Stimulated activated CD4-positive, alpha-beta T cell treated with anti-CD3 and anti-CD28 coated beads, Interleukin-1b, Interleukin-23, amount 100 ng/mL, for 24 hours (primary cell): ENCODE measurements around the gene KLF18.
"Not testable (repeated sequence)": the region's sequence is repeated elsewhere in the genome, so short reads cannot be mapped to it uniquely, and the experiment has no call there.

Experiments
- DNase-seq, 4 experiments: peaks; one replicate each; pipeline ENCODE4 v3.0.0-alpha.2; 2020; ENCODE audit warnings: low read depth in 4 of 4, low spot score in 1 of 4

Gene KLF18

GRCh38 chr1:44120398-44120949 lies 21.0 kb downstream of the KLF18 start:
- no peak for DNase-seq

- no peak for DNase-seq
Measured at GRCh38 chr1:44119525-44119924, 21.9 kb downstream of the KLF18 start.

- DNase-seq: no peak
Measured at GRCh38 chr1:44118682-44119081, 22.7 kb downstream of the KLF18 start, which contains the start of gene KLF17. TSS of gene KLF17 (plus strand) at chr1:44118821. CDS start at chr1:44118908, 87 bp downstream.

DNA sequence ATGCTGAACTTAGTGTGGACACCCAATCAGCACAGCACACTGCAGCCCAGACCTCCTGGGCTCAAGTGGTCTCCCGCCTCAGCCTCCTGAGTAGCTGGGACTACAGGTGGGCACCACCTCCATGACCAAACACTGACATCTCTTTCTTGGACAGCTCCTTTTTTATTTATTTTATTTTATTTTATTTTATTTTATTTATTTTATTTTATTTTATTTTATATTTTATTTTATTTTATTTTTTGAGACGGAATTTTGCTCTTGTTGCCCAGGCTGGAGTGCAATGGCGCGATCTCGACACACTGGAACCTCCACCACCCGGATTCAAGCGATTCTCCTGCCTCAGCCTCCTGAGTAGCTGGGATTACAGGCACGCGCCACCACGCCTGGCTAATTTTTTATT lies 24.2 kb downstream of the KLF18 start:
- DNase-seq: not testable (repeated sequence)

DNA sequence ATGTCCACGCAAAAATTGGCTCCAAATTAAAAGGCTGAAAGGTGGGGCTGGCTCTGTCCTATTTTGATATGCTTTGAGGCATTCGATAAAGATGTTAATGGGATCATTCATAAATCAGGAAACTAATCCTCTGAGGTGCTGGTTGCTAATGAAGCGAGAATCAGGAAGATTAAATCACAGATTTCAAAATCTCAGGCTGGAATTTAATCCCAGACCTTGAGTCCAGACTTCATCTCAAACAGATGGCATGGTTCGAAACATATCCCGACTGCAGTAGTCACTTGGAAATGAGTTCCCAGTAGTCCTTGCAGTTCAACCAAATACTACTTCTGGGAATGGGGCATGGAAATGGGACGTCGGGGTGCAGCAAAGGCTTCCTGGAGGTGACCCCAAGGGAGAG lies 27.3 kb downstream of the KLF18 start:
- DNase-seq: no peak

- no peak for DNase-seq
Measured at GRCh38 chr1:44113095-44113609, 28.3 kb downstream of the KLF18 start.

DNA sequence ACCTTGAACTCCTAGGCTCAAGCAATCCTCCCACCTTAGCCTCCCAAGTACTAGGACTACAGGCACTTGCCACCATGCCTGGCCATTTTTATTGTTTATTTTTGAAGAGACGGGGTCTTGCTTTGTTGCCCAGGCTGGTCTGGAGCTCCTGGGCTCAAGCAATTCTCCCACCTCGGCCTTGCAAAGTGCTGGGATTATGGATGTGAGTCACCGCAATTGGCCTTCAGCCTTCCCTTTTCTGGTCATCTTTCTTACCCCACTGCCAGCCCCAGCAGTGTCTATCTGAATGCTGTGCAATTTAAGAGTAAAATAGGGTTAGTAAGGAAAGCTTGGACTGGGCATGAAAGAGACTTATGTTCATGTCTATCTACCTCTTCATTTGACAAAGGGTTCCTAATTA lies 28.9 kb downstream of the KLF18 start:
- no peak for DNase-seq

DNA sequence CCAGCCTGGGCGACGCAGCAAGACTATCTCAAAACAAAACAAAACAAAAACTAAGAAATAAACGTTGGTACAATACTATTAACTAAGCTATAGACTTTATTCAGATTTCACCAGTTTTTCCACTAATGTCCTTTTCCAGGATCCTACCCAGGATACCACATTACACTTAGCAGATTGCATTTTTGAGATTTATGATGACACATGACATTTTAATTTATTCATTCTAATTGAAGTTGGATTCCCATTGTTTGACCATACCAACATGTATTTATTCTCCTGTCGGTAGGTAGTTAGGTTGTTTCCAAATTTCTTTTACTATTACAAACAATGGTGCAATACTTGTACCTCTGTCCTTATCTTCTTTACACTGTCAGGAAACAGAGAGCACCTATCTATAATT lies 29.6 kb downstream of the KLF18 start:
- DNase-seq: no peak

DNA sequence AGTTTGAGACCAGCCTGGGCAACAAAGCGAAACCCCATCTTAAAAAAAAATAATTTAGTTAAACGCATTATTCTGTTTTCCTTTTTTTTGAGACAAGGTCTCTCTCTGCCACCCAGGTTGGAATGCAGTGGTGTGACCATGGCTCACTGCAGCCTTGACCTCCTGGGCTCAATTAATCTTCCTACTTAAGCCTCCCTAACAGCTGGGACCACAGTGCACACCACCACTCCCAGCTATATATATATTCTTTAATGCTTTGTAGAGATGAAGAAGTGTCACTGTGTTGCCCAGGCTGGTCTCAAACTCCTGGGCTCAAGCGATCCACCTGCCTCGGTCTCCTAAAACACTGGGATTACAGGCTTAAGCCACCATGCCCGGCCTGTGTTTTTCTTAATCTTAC lies 30.5 kb downstream of the KLF18 start:
- DNase-seq: no peak

DNA sequence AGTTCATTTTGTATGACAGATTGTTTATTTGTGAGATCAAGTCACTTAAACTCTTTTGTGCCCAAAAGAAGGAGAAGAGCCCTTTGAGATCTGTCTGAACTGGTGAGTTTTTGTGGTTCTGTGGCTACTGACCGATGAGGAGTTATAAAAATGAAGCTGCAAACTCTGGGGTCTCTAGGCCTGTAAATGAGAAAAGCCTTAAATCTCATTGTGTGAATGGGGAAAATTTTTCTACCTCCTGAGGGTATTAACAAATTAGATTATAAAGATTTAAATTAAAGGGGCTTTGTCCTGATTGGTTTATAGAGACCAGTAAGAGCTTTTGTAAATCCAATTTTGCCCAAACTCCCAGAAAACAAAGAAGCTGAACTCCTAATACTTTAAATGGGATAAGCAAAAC lies 32.5 kb downstream of the KLF18 start:
- no peak for DNase-seq

GRCh38 chr1:44108241-44108640 lies 33.2 kb downstream of the KLF18 start:
- no peak for DNase-seq

GRCh38 chr1:44105810-44106209 lies 35.6 kb downstream of the KLF18 start:
- DNase-seq: no peak

DNA sequence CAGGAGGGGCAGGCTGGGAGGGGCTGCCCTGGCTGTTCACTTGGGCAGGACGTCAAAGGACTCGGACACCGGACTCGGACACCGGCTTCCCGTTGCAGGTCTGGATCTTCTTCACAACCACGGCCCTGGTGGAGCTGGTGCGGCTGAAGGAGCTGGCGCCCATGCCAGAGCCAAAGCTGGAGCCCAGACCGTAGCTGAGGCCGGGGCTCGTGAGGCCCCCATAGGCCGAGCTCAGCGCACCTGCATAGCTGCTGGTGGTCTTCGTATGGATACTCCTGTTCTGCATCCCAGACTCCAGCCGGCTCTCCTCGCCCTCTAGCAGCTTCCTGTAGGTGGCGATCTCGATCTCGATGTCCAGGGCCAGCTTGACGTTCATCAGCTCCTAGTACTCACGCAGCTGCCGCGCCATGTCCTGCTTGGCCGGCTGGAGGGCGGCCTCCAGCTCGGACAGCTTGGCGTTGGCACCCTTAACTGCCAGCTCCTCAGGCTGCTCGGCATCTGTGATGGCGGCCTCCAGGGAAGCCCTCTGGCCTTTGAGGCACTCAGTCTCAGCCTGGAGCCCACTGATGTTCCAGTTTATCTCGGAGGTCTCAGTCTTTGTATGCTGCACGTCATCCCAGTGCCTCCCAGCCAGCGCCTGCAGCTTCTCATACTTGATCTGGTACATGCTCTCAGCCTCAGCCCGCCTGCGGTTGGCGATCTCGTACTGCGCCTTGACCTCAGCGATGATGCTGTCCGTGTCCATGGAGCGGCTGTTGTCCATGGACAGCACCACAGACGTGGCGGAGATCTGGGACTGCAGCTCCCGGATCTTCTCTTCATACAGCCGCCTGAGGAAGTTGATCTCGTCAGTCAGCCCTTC lies 37.9 kb downstream of the KLF18 start:
- no peak for DNase-seq

- DNase-seq: no peak
Measured at GRCh38 chr1:44101328-44101727, 40.1 kb downstream of the KLF18 start.

DNA sequence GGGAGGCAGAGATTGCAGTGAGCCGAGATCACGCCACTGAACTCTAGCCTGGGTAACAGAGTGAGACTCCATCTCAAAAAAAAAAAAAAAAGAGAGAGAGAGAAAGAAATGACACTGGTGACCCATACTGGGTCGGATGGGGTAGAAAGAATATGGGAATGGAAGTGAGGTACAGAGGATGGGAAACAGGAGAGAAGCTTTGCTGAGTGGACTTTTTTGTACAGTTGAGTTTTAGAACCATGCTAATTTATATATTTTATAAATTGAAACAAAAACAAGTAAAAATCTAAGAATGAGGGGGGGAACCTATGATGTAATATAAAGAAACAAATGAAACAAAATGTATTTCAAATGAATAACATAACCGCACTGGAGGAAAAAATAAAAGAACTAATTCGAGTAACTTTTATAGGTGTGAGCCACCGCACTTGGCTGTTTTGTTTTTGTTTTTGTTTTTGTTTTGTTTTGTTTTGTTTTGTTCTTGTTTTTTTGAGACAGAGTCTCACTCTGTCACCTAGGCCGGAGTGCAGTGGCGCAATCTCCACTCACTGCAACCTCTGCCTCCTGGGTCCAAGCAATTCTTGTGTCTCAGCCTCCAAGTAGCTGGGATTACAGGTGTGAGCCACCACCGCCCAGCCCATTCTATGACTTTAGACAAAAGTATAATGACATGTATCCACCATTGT lies 41.1 kb downstream of the KLF18 start:
- DNase-seq: no peak

GRCh38 chr1:44094047-44094446 lies 47.4 kb downstream of the KLF18 start:
- DNase-seq: no peak

DNA sequence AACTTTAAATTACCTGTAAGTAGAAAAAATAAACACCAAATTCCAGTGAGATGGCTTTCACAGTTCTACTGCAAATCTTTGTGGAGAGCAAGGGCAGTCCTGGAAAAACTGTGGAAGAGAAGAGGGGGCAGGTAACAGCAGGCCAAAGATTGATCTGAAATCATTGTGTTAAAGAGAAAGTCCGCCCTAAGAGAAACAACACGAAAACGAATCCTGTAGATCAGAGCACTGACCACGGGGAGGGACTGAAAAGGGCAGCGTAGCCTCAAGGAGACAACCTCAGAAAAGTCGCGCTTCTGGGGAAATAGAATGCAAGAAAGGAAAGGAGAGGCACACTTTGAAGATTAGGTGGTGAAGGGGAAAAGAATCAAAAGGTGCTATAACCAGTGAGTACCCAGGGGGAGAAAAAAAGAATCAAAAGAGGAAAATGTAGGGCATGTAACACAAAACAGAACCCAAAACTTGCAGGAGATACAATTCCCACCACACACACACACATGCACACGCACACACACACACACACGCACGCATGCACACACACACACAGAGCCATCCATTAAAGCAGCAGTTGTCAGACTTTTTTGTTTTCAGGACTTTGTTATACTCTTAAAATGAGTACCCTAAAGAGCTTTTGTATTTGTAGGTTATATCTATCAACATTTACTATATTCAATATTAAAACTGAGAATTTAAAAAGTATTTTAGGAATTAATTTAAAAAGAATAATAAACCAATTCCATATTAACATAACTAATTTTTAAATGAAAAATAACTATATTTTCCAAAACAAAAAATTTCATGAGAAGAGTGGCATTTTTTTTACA lies 50.8 kb downstream of the KLF18 start:
- DNase-seq: no peak

GRCh38 chr1:44089371-44090048 lies 51.9 kb downstream of the KLF18 start:
- no peak for DNase-seq
